SK-N-SH (cell line): ENCODE data around the gene MAT2A. TPM values are rescaled to one million over a fixed set of nuclear protein-coding genes. Genes with fewer than 3 reads are reported as not detected.

Experiments used
- CTCF ChIA-PET: fragments of 300-600, 350-600 bp; formaldehyde crosslinking; extraction: SDS; loops from one replicate; lab custom pipeline; 2021; lab: Yijun Ruan, JAX
- POLR2A ChIA-PET: fragments of 350-600 bp; sonication (Branson Sonifier 250); formaldehyde crosslinking; extraction: SDS; loops from one replicate; lab custom pipeline; 2020; ENCODE audit warnings: antibody characterized with exemption, inconsistent platforms; lab: Yijun Ruan, JAX
- DNase-seq: peaks from one replicate; pipeline ENCODE4 v3.0.0; 2012
- H2AFZ ChIP-seq: fragments of 200-600 bp; sonication (generic); 2 replicates; pipeline ENCODE4 v1.8.1; 2016; ENCODE audit warnings: antibody characterized with exemption, mild to moderate bottlenecking, low read depth
- H3F3A ChIP-seq: fragments of 200-600 bp; sonication (generic); replicated peaks from 2 replicates; pipeline ENCODE3; 2016; ENCODE audit warnings: antibody characterized with exemption, mild to moderate bottlenecking; ENCODE audit not compliant: insufficient read depth
- H3K27ac ChIP-seq, 2 experiments: fragments of 200-500 bp in 1 of 2; fragments of 200-600 bp in 1 of 2; sonication (Bioruptor generic) in 1 of 2; sonication (generic), shearing (Covaris generic) in 1 of 2; 2 replicates each; pipeline versions ENCODE4 v1.5.1 to v1.6.1; 2014 to 2016; ENCODE audit warnings: low read depth in 2 of 2, inconsistent platforms in 1 of 2, low read length in 1 of 2, mild to moderate bottlenecking in 1 of 2, mixed read lengths in 1 of 2
- H3K27me3 ChIP-seq: fragments of 200-600 bp; sonication (generic), shearing (Covaris generic); 2 replicates; pipeline ENCODE4 v1.6.1; 2016; ENCODE audit warnings: mixed run types; ENCODE audit not compliant: insufficient read depth
- H3K36me3 ChIP-seq, 2 experiments: fragments of 200-500 bp in 1 of 2; fragments of 200-600 bp in 1 of 2; sonication (Bioruptor generic) in 1 of 2; sonication (generic) in 1 of 2; replicated peaks in 1 of 2; 2 replicates each; pipeline versions ENCODE3 to v1.5.1; 2014 to 2016; ENCODE audit warnings: low read length in 1 of 2, mild to moderate bottlenecking in 1 of 2; ENCODE audit not compliant: insufficient read depth in 2 of 2, control insufficient read depth in 1 of 2
- H3K4me1 ChIP-seq, 2 experiments: fragments of 200-500 bp in 1 of 2; fragments of 200-600 bp in 1 of 2; sonication (Bioruptor generic) in 1 of 2; sonication (generic), shearing (Covaris generic) in 1 of 2; 2 replicates each; pipeline versions ENCODE4 v1.5.1 to v1.6.1; 2014 to 2016; ENCODE audit warnings: low read depth in 1 of 2, low read length in 1 of 2, mixed run types in 1 of 2; ENCODE audit not compliant: insufficient read depth in 2 of 2, control insufficient read depth in 1 of 2
- H3K4me2 ChIP-seq: fragments of 200-600 bp; sonication (generic), shearing (Covaris generic); 2 replicates; pipeline ENCODE4 v1.6.1; 2017; ENCODE audit warnings: mixed run types
- H3K4me3 ChIP-seq, 2 experiments: fragments of 200-500 bp in 1 of 2; fragments of 200-600 bp in 1 of 2; sonication (Bioruptor generic) in 1 of 2; sonication (generic), shearing (Covaris generic) in 1 of 2; 2 replicates each; pipeline versions ENCODE4 v1.5.1 to v1.8.1; 2014 to 2016; ENCODE audit warnings: low read depth in 2 of 2, inconsistent platforms in 1 of 2, low read length in 1 of 2, mild to moderate bottlenecking in 1 of 2, mixed read lengths in 1 of 2, moderate library complexity in 1 of 2
- H3K79me2 ChIP-seq: fragments of 200-600 bp; sonication (generic); 2 replicates; pipeline ENCODE4 v1.8.1; 2017; ENCODE audit warnings: mild to moderate bottlenecking; ENCODE audit not compliant: insufficient read depth
- H3K9ac ChIP-seq: fragments of 200-600 bp; sonication (generic); 2 replicates; pipeline ENCODE4 v1.6.1; 2017; ENCODE audit warnings: mixed run types
- H3K9me2 ChIP-seq: fragments of 200-600 bp; sonication (generic); 2 replicates; pipeline ENCODE4 v1.6.1; 2017; ENCODE audit warnings: mixed run types
- H3K9me3 ChIP-seq: fragments of 200-600 bp; sonication (generic); 2 replicates; pipeline ENCODE4 v1.6.1; 2017; ENCODE audit warnings: mixed run types, mild to moderate bottlenecking, moderate library complexity
- H4K20me1 ChIP-seq: fragments of 200-600 bp; sonication (generic); 2 replicates; pipeline ENCODE4 v1.6.1; 2017; ENCODE audit warnings: mild to moderate bottlenecking, mixed run types; ENCODE audit not compliant: insufficient read depth
- CHD2 ChIP-seq: fragments of 150-350 bp; IDR thresholded peaks from 2 replicates; pipeline ENCODE4 v1.6.1; 2018; ENCODE audit warnings: low read length; ENCODE audit not compliant: partially characterized antibody
- CTCF ChIP-seq: fragments of 200-600 bp; sonication (generic); IDR thresholded peaks from 2 replicates; pipeline ENCODE4 v1.6.1; 2017; ENCODE audit warnings: antibody characterized with exemption, mild to moderate bottlenecking, moderate library complexity
- EZH2phosphoT487 ChIP-seq: fragments of 200-600 bp; sonication (generic); IDR thresholded peaks from 2 replicates; pipeline ENCODE4 v1.6.1; 2017; ENCODE audit warnings: low read depth, mixed run types, mild to moderate bottlenecking, antibody characterized with exemption, moderate library complexity, borderline replicate concordance
- MEF2A ChIP-seq: IDR thresholded peaks from 2 replicates; pipeline ENCODE4 v1.4.0; 2012; ENCODE audit warnings: low read depth, borderline replicate concordance
- NRF1 ChIP-seq: IDR thresholded peaks from 2 replicates; pipeline ENCODE4 v1.6.1; 2012; ENCODE audit warnings: low read depth, mild to moderate bottlenecking, low read length
- RCOR1 ChIP-seq: fragments of 150-350 bp; IDR thresholded peaks from 2 replicates; pipeline ENCODE4 v1.6.1; 2017; ENCODE audit warnings: antibody characterized with exemption, low read length
- REST ChIP-seq: IDR thresholded peaks from 2 replicates; pipeline ENCODE4 v1.6.1; 2012; ENCODE audit warnings: mild to moderate bottlenecking, low read depth, low read length, moderate library complexity
- WGBS: methylation state at CpG from one replicate; pipeline ENCODE4 v1.1.6; 2017; ENCODE audit warnings: low lambda C conversion rate; 5-methylcytosine and 5-hydroxymethylcytosine counted together
- polyA plus RNA-seq, 3 experiments: library from polyadenylated mRNA; depleted of rRNA; stranded (reverse); fragments of >200 nt; gene quantifications; 2 replicates each; pipeline ENCODE4 v1.2.3, GENCODE V29; 2012
- small RNA-seq, 7 experiments: library from RNA; depleted of rRNA; stranded (forward); fragments of <200 nt; gene quantifications; one replicate each; pipeline ENCODE3, GENCODE V24; 2012

The MAT2A gene
- polyA plus RNA-seq, 1 of the 3 experiments (the other 2 are of a cell fraction) = 187 TPM

- no peak for DNase-seq
- Histone ChIP-seq H3K4me3 (no peak overlapping the region), H4K20me1 (no peaks in the 10 kb centered on the region), H2AFZ (no peak overlapping the region), H3K36me3 (peaks cover 0 to 9% of the 10 kb centered on the region in 2 experiments), H3K27me3 (no peaks in the 10 kb centered on the region), H3F3A (no peaks in the 10 kb centered on the region), H3K4me2 (no peak overlapping the region), H3K9me2 (no peaks in the 10 kb centered on the region), H3K27ac (no peak overlapping the region), H3K9ac (no peak overlapping the region), H3K4me1 (peaks cover 0 to 17% of the 10 kb centered on the region in 2 experiments; a peak in 3 of 4 replicates), H3K79me2 (peaks cover 22% of the 10 kb centered on the region), H3K9me3 (no peaks in the 10 kb centered on the region)
- ChIA-PET CTCF (no interaction called here), POLR2A (no interaction called here)
- WGBS = 30% methylated on average over 3 of the region's 3 CpGs
- TF ChIP-seq EZH2phosphoT487 = no peak
- TF ChIP-seq MEF2A = no peak
- no peak for TF ChIP-seq NRF1
- no peak for TF ChIP-seq RCOR1
- TF ChIP-seq CTCF = no peak
- TF ChIP-seq CHD2 = no peak
- no peak for TF ChIP-seq REST
- TF ChIP-seq, all 33 proteins: peak for 0
Measured at GRCh38 chr2:85593023-85593422, 54.1 kb downstream of the MAT2A start.

Small RNA genes lying within 50 kb of the gene (small RNA-seq; reads per million reads assigned to genes)
- gene RN7SL126P = 0 reads per million in 7 experiments

Other genes starting within 250 kb of the MAT2A start
- gene TGOLN2, start 211.2 kb upstream of the MAT2A start, polyA plus RNA-seq (2012; rRNA removed) = 138 and 140 TPM in 2 replicates
- gene RETSAT, start 184.6 kb upstream of the MAT2A start, polyA plus RNA-seq (2012; rRNA removed) = 28.0 and 37.7 TPM in 2 replicates
- gene ELMOD3, start 184.4 kb upstream of the MAT2A start, polyA plus RNA-seq (2012; rRNA removed) = 15.4 and 25.1 TPM in 2 replicates
- gene CAPG, start 128.8 kb upstream of the MAT2A start, polyA plus RNA-seq (2012; rRNA removed) = 1.2 and 1.3 TPM in 2 replicates
- gene SH2D6, start 120.5 kb upstream of the MAT2A start, polyA plus RNA-seq (2012; rRNA removed) = 0.33 and 0.42 TPM in 2 replicates
- gene GGCX, start 22.3 kb downstream of the MAT2A start, polyA plus RNA-seq (2012; rRNA removed) = 26.5 and 34.5 TPM in 2 replicates
- 0.72 and 1.3 TPM in 2 replicates for gene VAMP8, start 38.4 kb downstream of the MAT2A start, polyA plus RNA-seq (2012; rRNA removed)
- 9.8 and 12.0 TPM in 2 replicates for gene VAMP5, start 45.3 kb downstream of the MAT2A start, polyA plus RNA-seq (2012; rRNA removed)
- gene RNF181, start 56.6 kb downstream of the MAT2A start, polyA plus RNA-seq (2012; rRNA removed) = 312 and 353 TPM in 2 replicates
- gene TMEM150A, start 63.5 kb downstream of the MAT2A start, polyA plus RNA-seq (2012; rRNA removed) = 20.2 TPM in 2 replicates
- 14.5 and 24.3 TPM in 2 replicates for gene C2orf68, start 72.9 kb downstream of the MAT2A start, polyA plus RNA-seq (2012; rRNA removed)
- gene USP39, start 77.0 kb downstream of the MAT2A start, polyA plus RNA-seq (2012; rRNA removed) = 49.1 and 50.3 TPM in 2 replicates
- gene SFTPB, start 129.0 kb downstream of the MAT2A start, polyA plus RNA-seq (2012; rRNA removed) = not detected in 2 replicates
- not detected in 2 replicates for gene GNLY, start 155.2 kb downstream of the MAT2A start, polyA plus RNA-seq (2012; rRNA removed)
- 5.6 and 6.4 TPM in 2 replicates for gene ATOH8, start 214.8 kb downstream of the MAT2A start, polyA plus RNA-seq (2012; rRNA removed)